OCI-LY3 (cell line): ENCODE data around the gene OMP.

Source experiments
- EZH2phosphoT487 ChIP-seq: fragments of 200-600 bp; shearing (Covaris generic); IDR thresholded peaks from 2 replicates; pipeline ENCODE4 v1.6.1; 2018; ENCODE audit warnings: antibody characterized with exemption, mixed run types, low read depth
- TF ChIP-seq, protein P1 (sequence below): fragments of 200-600, 300-600 bp; sonication (generic); IDR thresholded peaks from 2 replicates; pipeline ENCODE4 v1.5.1; 2014; ENCODE audit warnings: antibody characterized with exemption, low read length, low read depth

GRCh38 chr11:77088236-77089003, 14.2 kb upstream of the OMP start:
- TF ChIP-seq, protein P1, sequence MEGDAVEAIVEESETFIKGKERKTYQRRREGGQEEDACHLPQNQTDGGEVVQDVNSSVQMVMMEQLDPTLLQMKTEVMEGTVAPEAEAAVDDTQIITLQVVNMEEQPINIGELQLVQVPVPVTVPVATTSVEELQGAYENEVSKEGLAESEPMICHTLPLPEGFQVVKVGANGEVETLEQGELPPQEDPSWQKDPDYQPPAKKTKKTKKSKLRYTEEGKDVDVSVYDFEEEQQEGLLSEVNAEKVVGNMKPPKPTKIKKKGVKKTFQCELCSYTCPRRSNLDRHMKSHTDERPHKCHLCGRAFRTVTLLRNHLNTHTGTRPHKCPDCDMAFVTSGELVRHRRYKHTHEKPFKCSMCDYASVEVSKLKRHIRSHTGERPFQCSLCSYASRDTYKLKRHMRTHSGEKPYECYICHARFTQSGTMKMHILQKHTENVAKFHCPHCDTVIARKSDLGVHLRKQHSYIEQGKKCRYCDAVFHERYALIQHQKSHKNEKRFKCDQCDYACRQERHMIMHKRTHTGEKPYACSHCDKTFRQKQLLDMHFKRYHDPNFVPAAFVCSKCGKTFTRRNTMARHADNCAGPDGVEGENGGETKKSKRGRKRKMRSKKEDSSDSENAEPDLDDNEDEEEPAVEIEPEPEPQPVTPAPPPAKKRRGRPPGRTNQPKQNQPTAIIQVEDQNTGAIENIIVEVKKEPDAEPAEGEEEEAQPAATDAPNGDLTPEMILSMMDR = no peak
- TF ChIP-seq EZH2phosphoT487 = no peak
